ENCODE data around the gene CAPSL.
A peak's percentile ranks its signal among the peaks of the same experiment; 100 is the strongest.
"Not testable (repeated sequence)": the region's sequence is repeated elsewhere in the genome, so short reads cannot be mapped to it uniquely, and the experiment has no call there.

CAPSL gene

DNA sequence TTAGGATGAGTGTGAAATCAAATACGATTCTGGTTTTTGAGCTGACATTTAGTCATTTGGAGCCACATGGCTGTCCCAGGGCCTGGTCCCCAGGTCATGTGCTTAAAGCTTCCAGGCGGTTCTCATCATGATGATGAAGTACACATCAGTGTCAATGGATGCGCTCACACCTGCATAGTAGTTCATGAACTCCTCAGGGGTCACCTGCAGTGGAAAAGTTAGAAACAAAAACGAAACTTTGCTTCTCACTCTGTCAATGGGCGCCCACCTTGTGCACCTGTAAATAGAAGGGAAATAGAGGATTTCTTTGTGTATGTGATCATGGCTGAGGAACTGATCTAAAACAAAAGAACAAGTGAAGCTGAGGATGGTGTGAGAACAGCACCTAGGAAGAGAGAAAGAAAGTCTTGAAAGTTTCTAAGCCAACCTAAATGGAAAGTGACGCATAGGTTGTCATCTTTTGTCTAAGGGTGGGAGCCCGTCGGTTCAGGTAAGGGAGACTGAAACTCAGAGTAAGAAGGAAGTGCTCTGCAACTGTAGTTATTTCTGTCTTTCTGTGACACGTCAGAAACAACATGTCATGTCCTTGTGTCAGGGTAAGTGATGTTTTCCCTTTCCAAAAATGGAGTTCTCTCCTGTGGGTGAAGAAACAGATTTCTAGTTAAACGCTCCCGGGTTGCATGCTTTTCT, 33.8 kb downstream of the CAPSL start:
- DNase-seq (ENCODE audit: low spot score) = no peak

DNA sequence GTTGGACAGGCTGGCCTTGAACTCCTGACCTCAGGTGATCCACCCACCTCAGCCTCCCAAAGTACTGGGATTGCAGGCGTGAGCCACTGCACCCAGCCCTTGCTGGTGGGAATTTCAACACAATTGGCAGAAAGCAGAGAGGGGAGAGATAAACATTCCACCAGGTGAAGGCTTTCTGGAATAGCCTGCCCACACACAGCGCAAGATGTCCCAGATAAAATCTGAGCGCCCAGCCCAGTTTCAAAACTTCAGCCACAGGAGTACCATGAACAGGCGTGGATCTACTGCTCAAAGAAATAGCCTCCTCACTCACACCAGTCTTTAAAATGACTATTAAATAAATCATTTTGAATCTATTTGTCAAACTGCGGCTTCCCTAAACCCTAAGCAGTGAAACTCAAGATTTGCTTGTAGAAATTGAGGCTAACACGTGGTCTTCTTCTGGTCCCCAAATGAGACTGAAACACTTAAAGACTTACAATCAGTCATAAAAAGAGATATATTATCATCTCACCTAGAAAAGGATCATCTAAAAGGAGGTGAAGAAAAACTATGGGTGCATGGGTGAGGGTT, 34.7 kb downstream of the CAPSL start:
- no peak for DNase-seq (ENCODE audit: low spot score)

DNA sequence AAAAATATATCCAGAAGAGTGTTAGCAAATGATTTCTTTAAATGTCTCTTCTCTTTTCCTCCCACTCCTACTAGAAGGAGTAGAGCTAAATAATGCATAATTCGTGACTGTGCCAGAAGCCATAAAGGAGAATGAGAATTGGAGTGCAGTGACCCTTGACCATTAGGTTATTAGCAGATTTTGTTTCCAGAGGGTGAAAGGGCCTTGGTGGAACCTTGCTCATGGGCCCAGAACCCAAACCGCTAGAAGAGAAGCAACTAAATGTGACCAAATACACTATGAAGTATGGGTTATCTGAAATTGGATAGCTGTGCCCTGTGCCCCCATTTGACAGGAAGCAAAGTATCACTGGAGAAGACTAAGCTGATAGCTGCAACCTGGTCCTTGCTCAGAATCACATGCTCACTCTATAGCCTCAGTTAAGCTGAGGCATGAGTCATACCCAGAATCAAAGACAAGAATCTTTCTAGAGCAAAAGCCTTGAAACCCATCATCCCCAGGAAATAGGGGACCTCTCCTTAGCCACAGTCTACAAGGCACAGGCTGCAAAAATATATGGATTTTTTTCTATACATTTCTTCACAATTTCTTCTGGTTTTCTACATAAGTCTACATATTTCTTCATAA, 36.3 kb downstream of the CAPSL start:
- peak; percentile 60 for DNase-seq (ENCODE audit: low spot score)

DNA sequence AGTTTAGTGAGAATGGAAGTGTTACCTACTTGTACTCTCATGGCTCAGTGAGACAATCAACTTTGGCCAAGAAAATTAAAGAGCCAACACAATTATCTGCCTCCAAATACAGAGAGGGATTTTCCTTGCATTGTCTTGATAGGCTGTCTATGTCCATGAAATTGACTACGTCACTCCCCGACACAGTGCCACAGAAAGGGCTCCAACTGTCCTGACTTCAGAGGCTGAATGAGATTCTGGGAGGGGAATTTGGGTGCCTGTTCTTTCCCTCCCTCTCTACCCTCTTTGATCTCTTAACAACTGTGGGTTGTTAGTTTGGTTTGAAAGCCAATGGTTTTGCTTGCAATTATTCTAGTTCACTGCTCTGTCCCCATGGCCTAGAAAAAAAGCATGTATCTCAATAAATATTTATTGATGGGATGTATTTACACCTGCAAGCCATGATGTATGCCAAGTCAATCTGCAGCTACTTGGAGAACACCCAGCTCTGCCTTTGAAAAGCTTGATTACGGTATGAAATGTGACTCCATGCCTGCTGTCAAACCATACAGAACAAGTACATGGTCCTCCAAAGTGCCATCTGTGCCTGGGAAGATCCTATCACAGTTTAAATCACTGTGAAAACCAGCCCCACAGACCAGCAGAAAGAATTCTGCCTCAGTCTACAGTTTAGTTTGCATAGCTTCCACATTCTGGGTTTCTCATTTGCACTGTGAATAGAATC, 37.3 kb downstream of the CAPSL start:
- DNase-seq (ENCODE audit: low spot score) = no peak

DNA sequence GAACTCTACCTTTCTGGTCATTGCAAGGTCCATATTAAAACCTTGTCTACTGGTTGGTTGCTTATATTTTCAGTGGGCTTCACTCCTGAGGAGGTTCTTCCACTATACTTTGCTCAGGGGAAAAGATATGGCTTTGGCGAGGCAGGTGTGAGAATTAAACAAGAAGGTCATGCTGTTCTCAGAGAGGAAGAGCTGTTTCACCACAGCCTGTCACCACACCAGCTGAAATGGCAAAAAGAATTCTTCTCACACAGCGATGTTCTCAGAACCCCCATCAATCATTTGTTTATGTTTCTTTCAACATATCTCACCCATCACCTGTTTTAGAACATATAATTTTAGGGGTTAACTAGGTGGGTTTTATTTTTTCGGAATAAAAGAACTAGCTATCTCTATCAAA, 38.6 kb downstream of the CAPSL start:
- DNase-seq (ENCODE audit: low spot score) = no peak

DNA sequence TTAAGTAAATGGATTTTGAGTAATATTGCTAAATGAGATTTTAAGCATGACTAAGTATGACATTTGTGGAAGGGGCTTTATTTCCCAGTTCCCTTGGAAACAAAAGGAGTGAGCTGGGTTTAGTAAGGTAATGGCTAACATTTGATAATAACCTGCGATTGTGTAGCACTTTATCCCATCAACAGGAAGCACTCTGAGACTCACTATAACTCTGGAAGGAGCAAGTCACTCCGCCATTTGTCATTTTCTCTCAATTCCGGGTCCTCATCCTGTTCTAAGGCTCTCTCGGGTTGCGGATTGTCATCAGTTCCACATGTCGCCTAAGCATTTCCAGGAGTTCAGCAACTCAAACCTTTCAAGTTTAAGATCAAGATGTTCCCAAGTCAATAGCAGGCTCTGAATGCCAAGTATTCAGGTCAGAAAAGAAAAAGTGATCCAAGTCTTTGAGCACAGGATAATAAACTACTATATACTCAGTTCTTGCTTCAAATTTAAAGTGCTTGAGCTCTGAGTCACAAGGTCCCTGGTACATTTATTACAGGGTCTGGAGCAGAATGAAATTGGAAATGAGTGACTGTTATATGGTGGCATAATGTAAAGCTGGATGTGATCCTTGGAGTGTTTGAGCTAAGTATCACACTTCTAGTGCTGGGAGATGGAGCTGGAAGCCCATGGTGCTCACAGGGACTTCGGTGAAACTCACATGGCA, 39.3 kb downstream of the CAPSL start:
- no peak for DNase-seq (ENCODE audit: low spot score)

DNA sequence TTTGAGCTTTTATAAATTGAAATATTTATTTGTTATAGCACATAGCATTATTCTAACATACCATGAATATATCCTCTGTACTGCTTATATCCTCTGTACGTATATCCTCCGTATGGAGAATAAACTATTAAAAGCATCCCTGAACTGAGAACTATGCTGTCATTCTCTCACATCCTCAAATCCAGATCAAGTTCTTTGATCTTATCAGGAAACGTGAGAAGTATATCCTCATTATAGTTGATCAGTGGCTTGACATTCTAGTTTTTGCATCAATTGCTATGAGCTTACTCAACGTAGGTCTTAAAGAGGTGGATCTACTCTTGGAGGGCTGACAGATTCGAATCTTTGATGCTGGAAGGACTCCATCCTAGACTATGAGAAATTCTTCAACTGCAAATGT, 44.3 kb downstream of the CAPSL start:
- no peak for DNase-seq (ENCODE audit: low spot score)

DNA sequence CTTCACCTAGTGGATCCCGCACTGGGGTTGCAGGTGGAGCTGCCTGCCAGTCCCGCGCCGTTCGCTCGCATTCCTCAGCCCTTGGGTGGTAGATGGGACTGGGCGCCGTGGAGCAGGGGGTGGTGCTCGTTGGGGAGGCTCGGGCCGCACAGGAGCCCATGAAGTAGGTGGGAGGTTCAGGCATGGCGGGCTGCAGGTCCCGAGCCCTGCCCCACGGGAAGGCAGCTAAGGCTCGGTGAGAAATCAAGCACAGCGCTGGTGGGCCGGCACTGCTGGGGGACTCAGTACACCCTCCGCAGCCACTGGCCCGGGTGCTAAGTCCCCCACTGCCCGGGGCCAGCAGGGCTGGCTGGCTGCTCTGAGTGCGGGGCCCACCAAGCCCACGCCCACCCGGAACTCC, 45.6 kb downstream of the CAPSL start:
- DNase-seq (ENCODE audit: low spot score) = not testable (repeated sequence)

DNA sequence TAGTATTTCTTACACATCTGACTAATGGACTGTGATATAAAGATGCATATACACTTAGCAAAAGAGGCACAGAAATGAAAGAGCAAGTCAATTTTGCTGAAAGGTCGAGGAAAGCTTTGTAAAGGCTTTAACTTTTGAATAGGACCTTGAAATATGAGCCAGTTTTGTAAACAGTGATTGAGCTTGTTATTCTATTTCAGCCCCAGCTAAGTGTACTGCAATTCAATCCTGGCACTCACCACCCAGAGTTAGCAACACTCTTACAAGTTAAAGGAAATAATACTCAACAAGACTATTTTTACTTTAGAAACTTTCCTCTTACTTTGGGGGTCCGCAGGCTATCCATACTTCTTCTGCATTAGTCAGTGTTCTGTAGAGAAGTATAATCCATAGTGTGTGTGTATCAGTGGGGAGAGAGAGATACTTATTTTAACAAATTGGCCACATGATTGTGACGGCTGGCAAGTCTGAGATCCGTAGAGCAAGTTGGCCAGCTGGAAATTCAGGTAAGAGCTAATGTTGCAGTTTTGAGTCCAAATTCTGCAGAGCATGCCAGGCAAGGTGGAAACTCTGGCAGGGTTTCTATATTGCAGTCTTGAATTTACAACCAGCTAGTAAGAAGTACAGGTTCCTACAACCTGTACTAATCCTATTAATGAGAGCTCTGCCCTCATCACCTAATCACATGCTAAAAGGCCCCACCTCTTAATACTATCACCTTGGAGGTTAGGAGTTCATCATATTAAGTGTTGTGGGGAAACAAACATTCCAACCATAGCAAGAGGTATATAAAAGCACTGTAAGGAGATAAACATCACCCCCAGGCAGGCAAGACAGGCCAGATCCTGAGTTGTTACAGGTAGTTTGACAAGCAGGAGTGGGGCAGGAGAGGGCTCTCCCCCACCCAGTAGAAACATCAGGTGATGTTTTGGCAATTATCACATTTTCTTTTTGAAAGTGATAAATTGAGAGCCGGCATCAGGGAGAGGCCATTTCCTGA, 48.1 kb downstream of the CAPSL start:
- DNase-seq (ENCODE audit: low spot score) = no peak

DNA sequence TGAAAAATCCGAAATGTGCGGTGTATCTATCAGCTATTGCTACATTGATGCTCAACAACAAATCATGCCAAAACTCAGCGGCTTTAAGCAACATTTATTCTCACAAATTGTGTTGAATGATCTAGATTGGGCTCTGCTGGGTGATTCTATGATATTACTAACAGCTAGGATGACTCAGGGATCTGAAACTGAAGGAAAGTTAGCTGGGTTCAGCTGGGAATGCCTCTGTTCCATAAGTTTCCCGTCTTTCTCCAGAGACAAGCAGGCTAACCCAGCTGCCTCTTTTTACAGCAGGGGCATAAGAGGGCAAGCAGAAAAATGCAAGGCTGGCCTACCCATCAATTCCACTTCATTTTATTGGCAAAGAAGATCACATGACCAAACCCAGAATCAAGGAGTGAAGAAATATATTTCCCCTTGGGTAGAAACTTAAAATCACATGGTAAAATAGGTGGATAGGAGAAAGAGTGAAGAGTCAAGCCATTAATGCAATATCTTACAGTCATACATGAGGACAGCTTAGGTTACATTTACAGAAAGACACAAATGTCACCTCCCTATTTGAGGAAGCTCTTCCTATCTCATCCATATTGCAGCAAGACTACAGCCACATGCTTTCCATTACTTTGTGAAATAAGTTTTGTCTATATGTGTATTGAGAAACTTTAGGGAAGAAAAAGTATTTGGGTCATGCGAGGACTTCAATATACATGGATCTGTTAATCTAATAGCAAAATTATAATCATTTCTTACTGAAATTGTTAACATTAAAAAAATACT, 50.9 kb downstream of the CAPSL start:
- DNase-seq (ENCODE audit: low spot score) = no peak

DNA sequence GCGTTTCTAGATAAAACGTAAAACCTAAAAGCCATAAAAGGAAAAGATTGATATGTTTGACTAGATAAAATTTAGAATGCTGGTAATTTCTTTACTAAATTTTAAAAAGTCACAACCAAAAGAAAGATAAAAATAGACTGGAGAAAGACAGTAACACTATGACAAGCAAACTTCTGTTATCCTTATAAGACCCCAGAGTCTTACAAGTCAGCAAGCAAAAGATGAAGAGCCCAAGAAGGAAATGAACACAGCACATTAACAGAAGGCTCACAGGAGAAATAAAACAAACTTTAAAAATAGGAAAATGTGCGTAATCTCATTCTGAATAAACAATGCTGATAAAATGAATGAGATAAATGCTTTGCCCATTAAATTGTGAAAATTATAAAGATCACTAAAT, 52.0 kb downstream of the CAPSL start:
- no peak for DNase-seq (ENCODE audit: low spot score)

DNA sequence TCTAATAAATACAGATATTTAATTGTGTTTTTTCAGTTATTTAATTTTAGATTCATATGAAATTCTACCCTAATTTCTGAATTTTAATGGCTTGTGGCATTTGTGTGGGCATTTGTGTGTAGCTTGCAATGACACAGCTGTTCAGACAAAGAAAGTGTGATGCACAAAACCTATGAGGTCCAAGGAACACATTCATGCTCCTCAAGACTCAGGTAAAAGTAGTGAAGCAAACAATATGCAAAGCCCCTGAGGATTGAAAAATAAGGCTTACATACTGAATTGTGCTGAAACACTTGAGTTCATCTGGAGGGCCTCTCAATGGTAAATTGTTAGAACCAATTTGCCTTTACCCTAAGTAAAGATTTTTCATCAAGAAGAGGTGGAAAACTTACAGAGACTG, 53.6 kb downstream of the CAPSL start:
- no peak for DNase-seq (ENCODE audit: low spot score)

DNA sequence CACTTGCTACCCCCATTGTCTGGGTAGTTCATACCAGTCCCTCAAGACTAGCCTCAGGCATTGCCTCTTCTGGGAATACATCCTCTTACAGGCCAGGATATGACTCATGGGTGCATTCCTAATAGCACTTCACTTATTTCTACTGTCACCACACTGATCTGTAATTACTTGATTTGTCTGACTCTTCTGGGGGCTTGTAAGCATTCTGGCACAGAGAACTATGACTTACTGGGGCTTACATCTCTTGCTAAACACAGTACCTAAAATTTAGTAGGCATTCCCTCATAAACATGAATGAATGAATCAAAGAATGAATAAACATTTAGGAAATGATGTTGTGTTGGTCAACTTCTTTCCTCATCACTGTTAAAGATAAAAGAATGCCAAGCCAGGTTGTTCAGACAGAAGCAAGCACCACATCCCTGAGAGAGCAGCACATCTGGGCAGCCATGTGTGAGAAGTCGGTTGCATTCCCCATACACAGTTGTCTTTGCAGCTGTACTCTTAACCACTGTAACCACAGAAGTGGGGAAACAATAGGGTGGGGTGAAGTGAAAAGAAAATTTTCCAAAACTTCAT, 54.1 kb downstream of the CAPSL start:
- DNase-seq (ENCODE audit: low spot score) = peak; percentile 54

DNA sequence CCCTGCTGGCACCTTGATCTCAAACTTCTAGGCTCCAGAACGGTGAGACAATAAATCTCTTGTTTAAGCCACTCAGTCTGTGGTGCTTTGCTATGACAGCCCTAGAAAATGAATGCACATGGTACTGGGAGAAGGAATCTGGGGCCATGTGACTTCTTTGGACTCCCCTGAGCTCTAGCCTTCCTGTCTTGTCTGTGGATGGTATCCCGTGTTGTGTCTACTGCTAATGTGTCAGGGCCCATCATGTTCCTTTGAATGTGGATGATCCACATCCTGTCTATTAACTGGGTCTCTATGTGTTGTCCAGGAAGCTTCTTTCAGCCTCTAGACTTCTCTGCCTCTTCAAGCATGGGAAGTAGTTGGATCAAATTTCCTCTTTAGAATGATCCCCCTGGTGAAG, 56.7 kb downstream of the CAPSL start:
- DNase-seq (ENCODE audit: low spot score) = no peak

DNA sequence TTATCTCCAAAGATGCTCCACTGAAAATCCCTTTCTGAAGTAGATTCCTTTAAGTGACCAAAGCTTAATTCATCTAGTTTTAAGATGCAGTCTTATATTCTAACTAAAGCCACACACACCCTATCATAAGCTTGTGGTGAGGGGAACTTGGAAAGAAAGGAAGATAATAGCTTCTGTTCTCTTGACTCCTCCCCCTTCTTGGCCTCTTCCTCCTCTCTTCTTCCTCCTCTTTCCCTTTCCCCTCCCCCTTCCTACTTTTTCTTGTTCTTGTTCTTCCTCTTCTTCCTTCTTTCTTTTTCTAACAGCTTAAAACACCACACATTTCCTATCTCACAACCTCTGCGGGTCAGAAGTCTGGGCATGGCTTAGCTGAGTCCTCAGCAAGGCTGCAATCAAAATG, 58.3 kb downstream of the CAPSL start:
- DNase-seq (ENCODE audit: low spot score) = no peak

DNA sequence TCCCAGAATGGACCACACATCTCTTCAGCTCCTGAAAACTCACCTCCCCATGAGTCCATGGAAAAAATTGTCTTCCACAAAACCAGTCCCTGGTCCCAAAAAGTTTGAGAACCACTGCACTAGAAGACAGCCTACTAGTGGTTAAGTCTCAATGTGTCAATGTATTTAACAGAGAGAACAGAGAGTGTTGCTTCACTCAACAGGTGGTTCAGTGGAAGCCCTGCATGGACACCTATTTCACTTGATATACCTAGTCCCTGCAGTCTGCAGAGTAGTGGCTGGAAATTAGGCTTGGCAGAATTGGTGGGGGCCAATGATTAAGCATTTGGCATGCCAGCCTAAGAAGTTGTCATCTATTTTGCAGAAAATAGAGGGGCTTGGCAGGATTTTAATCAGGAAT, 58.8 kb downstream of the CAPSL start:
- DNase-seq (ENCODE audit: low spot score) = no peak

DNA sequence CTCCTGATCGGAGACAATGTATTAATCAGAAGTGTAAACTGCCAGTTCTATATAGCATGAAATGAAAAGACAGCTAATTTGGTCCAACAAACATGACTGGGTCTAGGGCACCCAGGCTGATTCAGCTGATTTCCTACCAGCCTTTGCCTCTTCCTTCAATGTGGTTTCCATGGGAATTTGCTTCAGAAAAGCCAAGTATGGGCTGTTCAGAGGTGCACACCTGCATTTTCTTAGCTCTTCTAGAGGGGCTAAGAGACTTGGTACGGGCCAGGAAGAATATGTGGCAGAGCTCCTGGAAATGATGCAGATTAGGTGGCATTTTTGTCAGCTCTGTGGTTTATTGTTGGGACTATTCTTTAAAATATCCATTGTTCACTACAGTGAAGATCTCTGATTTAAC, 59.3 kb downstream of the CAPSL start:
- DNase-seq (ENCODE audit: low spot score) = no peak

DNA sequence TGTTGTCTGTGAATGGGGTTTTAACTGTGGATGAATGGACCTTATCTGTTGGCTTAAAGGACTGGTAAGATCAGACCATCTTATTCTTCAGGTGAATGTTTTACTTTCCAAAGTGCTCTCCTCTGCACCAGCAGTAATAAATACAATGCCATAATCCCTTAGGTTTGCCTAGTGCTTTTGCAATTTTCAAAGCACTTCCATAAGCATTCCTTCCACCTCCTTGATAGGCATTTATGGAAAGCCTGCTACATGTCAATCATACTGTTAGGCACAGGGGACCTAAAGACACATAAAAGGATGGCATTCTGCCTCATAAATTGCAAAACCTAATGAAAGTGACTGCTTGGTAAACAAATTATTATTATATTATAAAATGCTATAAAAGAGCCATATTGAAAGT, 60.3 kb downstream of the CAPSL start:
- DNase-seq (ENCODE audit: low spot score) = no peak

DNA sequence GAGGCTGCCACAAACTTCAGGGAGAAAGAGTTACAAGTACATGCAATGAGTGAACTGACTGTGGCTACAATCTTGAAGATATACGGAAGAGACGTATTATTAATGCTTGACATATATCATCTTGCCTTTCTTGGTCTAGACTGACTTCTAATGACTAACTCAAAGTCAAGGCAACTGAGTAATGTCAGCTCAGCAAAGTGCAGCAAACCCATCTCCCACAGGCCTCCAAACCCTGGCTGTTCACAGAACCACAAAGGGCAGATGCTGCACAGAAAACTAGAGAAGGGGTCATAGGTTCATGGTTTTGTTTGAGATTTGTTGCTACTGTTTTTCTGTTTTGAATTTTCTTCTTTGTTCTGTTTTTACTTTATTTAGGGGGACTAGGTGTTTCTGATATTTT, 60.8 kb downstream of the CAPSL start:
- no peak for DNase-seq (ENCODE audit: low spot score)

DNA sequence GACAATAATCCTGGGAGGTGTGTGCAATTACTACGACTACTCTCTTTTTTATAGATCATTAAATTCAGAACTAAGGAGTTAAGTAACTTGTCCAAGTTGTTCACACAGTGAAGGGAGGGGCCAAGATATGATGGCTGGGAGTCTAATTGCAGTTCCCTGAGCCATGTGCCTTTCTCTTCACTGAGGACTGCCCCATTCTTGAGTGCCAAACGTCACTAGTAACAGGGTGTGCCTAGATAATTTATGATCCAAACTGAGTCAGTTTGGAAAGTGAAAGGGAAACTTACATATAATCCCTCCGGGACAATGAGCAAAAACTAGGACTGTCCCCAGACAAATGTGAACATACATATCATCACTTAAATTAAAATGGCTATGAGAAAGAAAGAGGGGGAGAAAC, 61.5 kb downstream of the CAPSL start:
- DNase-seq (ENCODE audit: low spot score) = no peak
